Body of pancreas (tissue), 4 donors: Measurements from ENCODE around the gene ZDHHC20. TPM values are rescaled to one million over a fixed set of nuclear protein-coding genes. Genes with fewer than 3 reads are reported as not detected.

Experiments
- ATAC-seq: fragments of 150-250 bp; one replicate; pipeline ENCODE4 v1.9.1; 2016
- DNase-seq, 4 donors: peaks; one replicate each; pipeline ENCODE4 v3.0.0-alpha.2; 2019
- H3K27ac ChIP-seq, 4 donors: fragments of 200-600 bp; sonication (generic); 1 replicate in 3 of 4; 2 replicates in 1 of 4; pipeline versions ENCODE4 v1.5.1 to v1.6.1; 2016 to 2019; ENCODE audit warnings: mild to moderate bottlenecking in 1 of 4, mixed read lengths in 1 of 4, moderate library complexity in 1 of 4
- H3K27me3 ChIP-seq, 2 donors: fragments of 200-600 bp; sonication (generic); one replicate each; pipeline ENCODE4 v1.6.0; 2016; ENCODE audit warnings: mild to moderate bottlenecking in 1 of 2
- H3K36me3 ChIP-seq, 2 donors: fragments of 200-600 bp; sonication (generic); replicated peaks in 1 of 2; 2 replicates each; pipeline ENCODE4 v1.5.1; 2016; ENCODE audit warnings: low read depth in 2 of 2; ENCODE audit not compliant: insufficient read depth in 1 of 2
- H3K4me1 ChIP-seq: fragments of 200-600 bp; sonication (generic); one replicate; pipeline ENCODE4 v1.6.0; 2016
- H3K4me3 ChIP-seq, 2 donors: fragments of 200-600 bp; sonication (generic); 1 replicate in 1 of 2; 2 replicates in 1 of 2; pipeline ENCODE4 v1.5.1; 2016 to 2019
- H3K9me3 ChIP-seq, 3 donors: fragments of 200-600 bp; sonication (generic); 1 replicate in 2 of 3; 2 replicates in 1 of 3; pipeline ENCODE4 v1.5.1; 2016
- CTCF ChIP-seq, 7 experiments: fragments of 450-650 bp in 4 of 7; fragments of 200-600 bp in 3 of 7; sonication (generic) in 3 of 7; IDR thresholded peaks; one replicate each; pipeline ENCODE4 v1.5.1; 2016 to 2019; ENCODE audit warnings: antibody characterized with exemption in 7 of 7
- POLR2A ChIP-seq, 3 donors: fragments of 450-650 bp; IDR thresholded peaks; one replicate each; pipeline ENCODE4 v1.6.1; 2016; ENCODE audit warnings: antibody characterized with exemption in 3 of 3, mild to moderate bottlenecking in 2 of 3
- WGBS, 2 donors: methylation state at CpG; one replicate each; pipeline ENCODE4 v1.1.5; 2017; 5-methylcytosine and 5-hydroxymethylcytosine counted together
- intact Hi-C: fragments of 100-400 bp; cut with DNase I; formaldehyde crosslinking; loops from one replicate; pipeline ENCODE4 v1.15.1; 2023
- total RNA-seq, 2 donors: library from RNA; depleted of rRNA; stranded (reverse); fragments of >200 nt; gene quantifications; one replicate each; pipeline ENCODE4 v1.1.0, GENCODE V29; 2016

ZDHHC20 gene
- total RNA-seq, 2 donors from 2014 or later: 16.5 to 22.1 TPM

GRCh38 chr13:21338156-21338555 is 120.9 kb downstream of the ZDHHC20 start:
- ATAC-seq (no peak), DNase-seq (no peak)
- no peak overlapping the region for H3K27ac ChIP-seq
- no peaks in the 10 kb centered on the region for H3K36me3 ChIP-seq
- no peak overlapping the region for H3K4me3 ChIP-seq
- TF ChIP-seq POLR2A (IDR thresholded peaks at IDR 0.05) (no peak), CTCF (IDR thresholded peaks at IDR 0.05) (no peak)
- H3K4me1 ChIP-seq: no peaks in the 10 kb centered on the region
- intact Hi-C loops: no loop called here
- no peaks in the 10 kb centered on the region for H3K27me3 ChIP-seq
- 77% methylated on average over 4 to 6 of the region's 6 CpGs for WGBS, 2 donors
- H3K9me3 ChIP-seq: no peaks in the 10 kb centered on the region

DNA sequence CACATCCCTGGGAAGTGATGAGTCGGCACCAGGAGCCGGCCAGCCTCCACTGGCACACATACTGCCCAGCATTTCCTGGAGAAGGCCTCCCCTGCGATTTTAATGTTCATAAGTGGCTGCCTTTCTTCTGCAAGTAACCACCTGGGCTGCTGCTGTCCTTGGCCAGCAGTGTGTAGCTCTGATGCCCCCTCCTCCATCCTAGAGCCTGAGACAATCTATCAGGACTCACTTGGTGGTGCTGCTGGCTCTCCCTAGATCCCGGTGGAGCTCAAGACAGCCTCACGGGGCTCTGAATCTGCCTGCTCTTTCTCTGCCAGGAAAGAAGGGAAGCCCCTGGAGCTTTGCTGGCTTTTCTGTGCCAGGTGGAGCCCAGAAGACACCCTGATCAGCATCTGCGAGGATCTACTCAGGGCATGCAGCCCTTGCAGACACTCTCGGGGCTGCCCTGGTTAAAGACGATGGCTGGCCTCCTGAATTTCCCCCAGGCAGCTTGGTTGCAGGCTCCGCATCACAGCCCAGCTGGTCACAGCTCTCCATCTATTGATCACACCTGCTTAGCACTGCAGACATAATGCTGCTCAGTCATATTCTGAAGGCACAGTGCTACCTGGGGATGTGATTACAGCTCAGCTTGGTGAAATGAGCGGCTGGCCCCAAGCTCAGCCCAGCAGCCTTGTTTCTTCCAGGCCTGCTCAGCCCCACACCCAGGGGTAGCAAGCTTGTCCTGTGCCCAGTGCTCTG is 122.3 kb downstream of the ZDHHC20 start:
- no peak overlapping the region for H3K27ac ChIP-seq
- no peak for TF ChIP-seq POLR2A (IDR thresholded peaks at IDR 0.05)
- no peak for TF ChIP-seq CTCF (IDR thresholded peaks at IDR 0.05)
- H3K9me3 ChIP-seq: no peaks in the 10 kb centered on the region
- H3K4me3 ChIP-seq: no peak overlapping the region
- H3K36me3 ChIP-seq: no peaks in the 10 kb centered on the region
- DNase-seq: no peak
- no peak for ATAC-seq
- 72 to 90% methylated on average over 2 to 10 of the region's 10 CpGs for WGBS, 2 donors
- H3K4me1 ChIP-seq: no peaks in the 10 kb centered on the region
- intact Hi-C loops: no loop called here
- no peaks in the 10 kb centered on the region for H3K27me3 ChIP-seq

DNA sequence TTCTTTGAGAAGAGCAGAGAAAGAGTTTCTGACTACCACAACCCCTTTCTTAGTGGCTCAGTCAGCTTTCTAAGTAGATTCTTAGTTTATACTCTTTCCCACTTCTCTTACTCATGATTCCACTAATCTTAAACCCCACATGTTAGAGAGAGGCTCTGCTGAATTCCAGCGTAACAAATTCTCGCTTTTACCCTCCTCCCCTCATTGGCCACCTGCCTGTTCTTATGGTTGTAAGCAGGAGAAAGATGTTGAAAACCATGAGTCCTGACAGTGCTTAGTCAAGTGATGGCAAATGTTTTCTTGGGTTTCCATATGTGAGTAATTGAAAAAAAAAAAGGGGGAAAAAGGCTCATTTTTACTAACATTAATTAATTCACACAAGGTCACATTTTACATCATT is 125.9 kb downstream of the ZDHHC20 start:
- WGBS, 2 donors: 35 to 49% methylated on average over 2 of the region's 2 CpGs
- Histone ChIP-seq H3K36me3 (no peaks in the 10 kb centered on the region), H3K4me1 (no peaks in the 10 kb centered on the region), H3K27me3 (no peaks in the 10 kb centered on the region), H3K4me3 (no peak overlapping the region), H3K9me3 (no peaks in the 10 kb centered on the region), H3K27ac (no peak overlapping the region)
- DNase-seq (no peak), ATAC-seq (no peak)
- intact Hi-C loops: no loop called here
- no peak for TF ChIP-seq CTCF (IDR thresholded peaks at IDR 0.05)
- no peak for TF ChIP-seq POLR2A (IDR thresholded peaks at IDR 0.05)

DNA sequence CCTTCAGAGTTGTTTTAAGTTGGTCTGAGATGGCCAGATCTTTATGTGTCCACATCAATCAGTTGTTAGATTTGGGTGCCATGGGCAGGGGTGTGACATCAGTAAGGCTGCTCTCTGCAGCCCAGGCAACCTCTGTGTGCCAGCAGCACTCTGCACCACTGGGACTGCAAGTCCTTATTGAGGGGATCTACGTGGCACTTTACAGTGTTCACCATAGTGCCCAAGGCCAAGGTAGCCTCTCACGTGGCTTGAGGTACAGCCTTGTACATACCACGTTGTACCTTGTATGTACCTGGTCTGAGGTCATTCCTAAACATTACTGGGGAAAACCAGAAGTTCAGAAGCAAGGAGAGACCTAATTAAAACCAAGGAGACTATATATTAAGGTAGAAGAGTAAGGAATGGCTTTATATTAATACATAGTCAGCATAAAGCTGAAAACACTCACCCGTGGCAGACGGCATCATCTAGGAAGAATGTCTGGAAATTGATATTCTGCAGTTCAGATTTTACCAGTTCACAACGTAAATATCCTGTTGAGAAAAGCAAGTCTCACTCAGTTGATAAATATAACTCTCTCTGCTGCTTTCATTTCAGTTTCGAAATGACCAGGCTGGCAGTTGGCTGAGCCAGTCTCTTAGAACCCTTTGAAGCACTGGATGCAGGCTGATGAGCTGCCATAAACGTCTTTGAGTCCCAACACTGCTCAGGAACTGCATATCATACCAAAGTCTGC is 128.8 kb downstream of the ZDHHC20 start:
- Histone ChIP-seq H3K27ac (no peak overlapping the region), H3K9me3 (no peaks in the 10 kb centered on the region), H3K36me3 (no peaks in the 10 kb centered on the region), H3K4me1 (no peaks in the 10 kb centered on the region), H3K4me3 (no peak overlapping the region), H3K27me3 (no peaks in the 10 kb centered on the region)
- no peak for TF ChIP-seq POLR2A (IDR thresholded peaks at IDR 0.05)
- TF ChIP-seq CTCF (IDR thresholded peaks at IDR 0.05): no peak
- DNase-seq (no peak), ATAC-seq (no peak)
- WGBS, 2 donors: 69 to 73% methylated on average over 8 of the region's 8 CpGs
- intact Hi-C loops: no loop called here
